Dermis blood vessel endothelial cell (primary cell): ENCODE data around the gene FRAS1. TPM values are rescaled to one million over a fixed set of nuclear protein-coding genes. Genes with fewer than 3 reads are reported as not detected.
"Not testable (repeated sequence)": the region's sequence is repeated elsewhere in the genome, so short reads cannot be mapped to it uniquely, and the experiment has no call there.

Source experiments
- DNase-seq: peaks from one replicate; pipeline ENCODE4 v3.0.0; 2010
- total RNA-seq: library from RNA; depleted of rRNA; stranded (reverse); fragments of >200 nt; gene quantifications from 2 replicates; pipeline ENCODE4 v1.2.3, GENCODE V29; 2014

Gene FRAS1
- total RNA-seq, 1 donor from 2014 or later, result 0.85 TPM

DNA sequence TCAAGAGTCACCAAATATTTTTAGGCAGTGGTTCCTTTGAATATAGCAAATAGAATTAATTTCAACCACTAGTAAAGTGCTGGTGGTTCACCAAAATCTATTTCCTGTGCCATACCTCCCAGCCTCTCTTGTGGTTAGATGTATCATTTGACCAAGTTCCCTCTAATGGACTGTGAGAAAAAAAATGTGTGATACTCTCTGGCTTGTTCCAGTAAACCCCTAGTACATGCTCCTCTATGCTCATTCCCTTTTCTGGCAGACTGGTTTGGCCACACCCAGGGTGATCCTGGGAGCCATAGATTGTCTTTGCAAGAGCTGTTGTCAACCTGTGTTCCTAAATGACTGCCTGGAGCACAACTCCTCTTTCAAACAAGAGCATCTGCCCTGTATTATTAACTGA lies 109.5 kb downstream of the FRAS1 start:
- no peak for DNase-seq

DNA sequence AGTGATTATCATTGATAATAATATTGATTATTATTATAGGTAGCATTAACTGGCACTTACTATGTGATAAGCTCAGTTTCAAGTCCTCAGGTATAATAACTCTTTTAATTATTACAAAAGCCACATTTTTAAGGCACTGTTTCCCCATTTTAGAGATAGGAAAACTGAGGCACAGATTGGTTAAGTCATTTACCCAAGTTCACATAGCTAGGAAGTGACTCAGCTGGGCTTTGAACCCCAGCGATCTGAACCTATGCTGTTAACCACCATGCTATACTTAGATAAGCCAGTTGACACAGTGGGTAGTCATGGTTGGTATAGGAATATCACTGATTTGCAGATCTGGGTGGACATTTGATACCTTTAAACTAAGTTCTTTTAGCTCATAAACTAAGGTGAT lies 110.4 kb downstream of the FRAS1 start:
- DNase-seq, result no peak

DNA sequence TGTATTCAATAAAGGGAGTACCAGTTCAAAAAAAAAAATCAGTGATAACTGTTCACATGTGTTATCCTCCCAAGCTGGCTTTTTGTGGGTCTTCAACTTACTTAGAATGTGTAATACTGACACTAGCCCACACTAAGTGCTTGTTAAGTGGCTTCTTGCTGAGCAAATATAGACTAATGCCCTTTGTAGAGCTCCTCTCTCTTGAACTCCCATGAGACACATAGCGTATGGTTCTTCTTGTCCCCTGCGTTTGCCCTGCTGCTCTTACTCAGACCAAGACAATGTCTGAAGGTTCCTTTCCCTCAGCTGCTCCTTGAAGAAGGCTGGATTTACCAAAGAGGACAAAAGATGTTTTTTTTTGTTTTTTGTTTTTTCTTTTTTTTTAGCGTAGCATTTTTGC lies 110.9 kb downstream of the FRAS1 start:
- DNase-seq, result no peak

DNA sequence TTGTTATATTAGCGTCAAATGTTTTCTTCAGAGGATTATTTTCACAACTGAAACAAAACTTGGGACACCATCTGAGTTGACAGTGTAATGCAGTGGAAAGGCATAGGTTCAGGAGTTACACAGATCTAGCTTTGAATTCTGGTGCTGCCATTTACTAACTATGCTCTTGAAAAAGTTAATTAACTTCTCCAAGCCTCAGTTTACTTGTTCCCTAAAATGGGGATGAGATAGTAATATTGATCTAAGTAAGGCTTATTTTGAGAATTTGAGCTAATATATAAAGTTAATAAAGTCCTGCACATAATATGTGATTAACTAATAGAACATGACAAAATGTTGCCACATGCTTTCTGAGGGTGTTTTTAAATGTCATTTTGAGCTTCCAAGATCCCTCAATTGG lies 112.6 kb downstream of the FRAS1 start:
- DNase-seq, result no peak

DNA sequence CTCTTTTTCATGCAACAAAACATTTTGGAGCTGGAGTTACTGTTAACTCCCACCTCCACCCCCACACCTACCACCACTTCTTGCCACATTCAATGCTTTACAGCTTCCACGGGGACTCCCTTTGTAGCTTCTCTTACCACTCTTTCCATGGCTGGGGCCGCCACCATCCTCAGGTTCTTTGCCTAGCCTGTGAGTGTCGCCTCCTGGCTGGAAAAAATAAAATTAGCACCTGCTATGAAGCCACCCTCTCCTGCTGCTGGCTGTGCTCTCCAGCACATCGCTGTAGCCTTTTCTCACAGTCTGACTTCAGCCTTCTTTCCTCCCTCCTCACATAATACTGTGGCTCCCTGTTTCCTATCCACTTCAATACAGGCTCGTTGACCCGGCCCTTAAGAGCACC lies 114.4 kb downstream of the FRAS1 start:
- no peak for DNase-seq

DNA sequence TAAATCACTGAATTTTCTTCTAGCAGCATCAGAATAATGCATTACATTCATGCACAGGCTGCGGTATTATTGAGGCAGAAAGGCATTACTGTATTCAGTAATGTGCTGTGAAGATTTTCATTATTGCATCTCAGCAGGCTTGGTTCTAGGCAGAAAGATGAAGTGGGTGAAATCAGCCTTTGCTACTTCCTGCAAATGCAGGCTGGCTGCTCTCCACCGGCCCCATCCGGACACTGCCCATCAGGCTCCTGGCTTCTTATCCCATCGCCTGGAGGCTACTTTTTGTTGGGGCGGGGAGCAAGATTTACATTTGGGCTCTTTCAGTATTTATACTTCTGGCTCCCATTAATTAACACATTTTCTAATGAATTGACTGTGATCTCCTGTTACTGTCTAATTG lies 117.8 kb downstream of the FRAS1 start:
- no peak for DNase-seq

DNA sequence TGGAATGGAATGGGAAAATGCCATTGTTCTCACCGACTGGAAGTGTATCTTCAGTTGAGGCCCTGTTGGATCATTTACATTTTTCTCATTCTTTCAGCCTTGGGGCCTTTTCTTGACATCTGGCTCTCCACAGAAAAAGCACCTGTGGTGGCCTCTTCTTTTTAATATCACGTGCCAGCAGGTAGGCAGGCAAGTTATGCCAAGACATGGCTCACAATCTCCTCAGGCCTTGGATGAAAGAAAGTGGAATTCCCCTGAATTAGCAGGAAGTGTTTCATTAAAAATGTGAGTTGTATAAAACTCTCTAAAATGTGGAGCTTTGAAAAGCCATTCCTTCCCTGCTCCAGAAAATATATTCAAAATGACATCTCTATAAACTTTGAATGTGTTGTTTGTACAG lies 122.1 kb downstream of the FRAS1 start:
- DNase-seq, result no peak

DNA sequence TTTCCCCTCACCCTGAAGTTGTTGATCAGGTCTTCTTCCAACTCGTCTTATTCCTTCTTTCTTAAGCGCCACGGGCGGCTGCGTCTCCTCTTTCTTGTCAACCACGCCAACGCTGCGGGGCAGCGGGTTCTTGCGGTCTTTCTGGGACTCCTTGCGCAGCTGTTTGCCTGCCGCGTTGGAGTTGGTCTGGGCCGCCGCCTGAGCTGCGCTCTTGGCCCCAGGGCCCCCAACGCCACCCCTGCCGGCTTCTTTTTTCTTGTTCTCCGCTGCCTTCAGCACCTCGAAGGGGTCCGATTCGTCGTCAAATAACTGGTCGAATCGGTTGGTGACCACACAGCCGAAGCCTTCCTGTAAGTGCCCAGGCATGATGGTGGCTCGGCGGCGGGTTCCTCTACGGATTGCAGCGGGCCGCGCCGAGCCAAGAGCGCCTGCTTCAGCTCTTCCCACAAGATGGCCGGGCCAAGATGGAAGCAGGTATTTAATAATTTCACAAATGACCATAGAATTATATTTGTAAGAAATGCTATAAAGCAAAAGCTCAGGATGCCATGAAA lies 124.6 kb downstream of the FRAS1 start:
- not testable (repeated sequence) for DNase-seq

DNA sequence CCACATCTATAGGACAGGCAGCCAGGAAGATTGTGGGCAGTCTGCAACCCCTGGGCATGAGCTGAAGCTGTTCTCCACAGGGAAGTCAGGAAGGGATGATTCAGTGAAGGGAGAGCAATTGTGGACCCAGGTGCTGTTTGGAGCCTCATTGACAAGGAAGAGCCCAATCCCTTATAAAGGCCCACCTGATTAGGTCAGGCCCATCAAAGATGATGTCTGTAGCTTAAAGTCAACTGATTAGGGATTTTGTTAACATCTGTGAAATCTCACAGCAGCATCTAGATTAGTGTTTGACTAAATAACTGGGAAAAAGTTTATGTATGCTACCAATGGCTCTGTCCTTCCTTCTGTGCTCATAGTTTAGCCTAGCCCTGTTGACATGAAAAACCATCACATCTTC lies 127.5 kb downstream of the FRAS1 start:
- no peak for DNase-seq

DNA sequence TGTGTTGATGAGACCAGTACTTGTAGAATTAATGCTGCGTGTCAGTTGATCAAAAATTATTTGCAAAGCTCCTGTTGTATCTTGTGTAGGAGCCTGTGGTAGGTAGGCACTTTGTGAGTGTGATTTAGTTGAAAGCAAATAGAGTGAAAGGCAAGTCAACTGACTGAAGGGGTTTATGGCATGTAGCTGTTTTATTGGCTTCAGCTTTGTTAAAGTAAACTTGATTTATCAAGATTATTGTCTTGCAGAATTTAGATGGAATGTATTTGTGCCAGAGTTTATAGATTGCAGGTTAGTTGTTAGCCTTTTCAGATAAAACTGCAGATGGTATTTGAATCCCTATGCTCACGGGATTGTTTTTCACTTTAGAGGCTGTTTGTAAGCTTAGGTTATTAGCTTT lies 128.0 kb downstream of the FRAS1 start:
- no peak for DNase-seq

DNA sequence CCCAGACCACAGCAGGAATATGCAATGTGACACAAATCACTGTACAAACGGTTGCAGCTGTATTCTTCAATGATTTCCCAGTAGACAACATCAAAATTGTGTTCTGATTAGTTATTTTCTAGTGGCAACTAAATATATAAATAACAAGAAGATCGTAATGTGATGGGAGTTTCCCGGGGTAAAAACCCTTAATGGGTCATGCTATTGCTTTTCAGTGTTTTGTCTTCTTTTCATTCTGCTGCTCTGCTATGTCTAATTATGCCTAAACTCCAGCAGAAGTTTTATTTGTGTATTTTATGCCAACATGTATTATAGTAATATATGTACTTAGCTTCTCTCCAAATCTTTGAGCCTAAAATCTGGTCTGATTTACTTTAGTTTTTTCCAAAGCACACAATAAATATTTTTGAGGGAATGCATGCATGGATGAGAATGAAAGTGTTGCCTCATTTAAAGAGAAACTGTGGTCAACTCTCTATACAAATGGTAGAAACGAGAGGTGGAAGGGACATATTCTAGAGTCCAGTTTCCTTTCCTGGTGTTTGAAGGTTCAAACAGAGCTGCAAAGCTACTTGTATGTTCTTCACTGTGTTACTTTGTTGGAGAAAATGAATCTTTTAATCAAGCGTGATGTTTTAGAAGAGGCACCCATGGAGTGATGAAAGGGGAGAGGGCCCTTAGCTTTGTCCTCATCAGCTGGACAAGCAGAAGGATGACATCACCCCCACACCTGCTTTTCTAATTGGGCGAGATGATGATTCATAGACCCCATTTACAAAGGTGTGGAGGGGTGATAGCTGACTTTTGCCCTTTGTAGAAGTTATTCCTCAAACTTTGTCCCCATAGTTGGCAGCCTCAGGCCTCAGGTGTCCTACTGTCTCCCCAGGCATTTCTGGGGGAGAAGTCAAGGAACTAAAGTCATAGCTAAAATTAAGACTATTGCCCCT lies 129.7 kb downstream of the FRAS1 start:
- DNase-seq, result no peak

DNA sequence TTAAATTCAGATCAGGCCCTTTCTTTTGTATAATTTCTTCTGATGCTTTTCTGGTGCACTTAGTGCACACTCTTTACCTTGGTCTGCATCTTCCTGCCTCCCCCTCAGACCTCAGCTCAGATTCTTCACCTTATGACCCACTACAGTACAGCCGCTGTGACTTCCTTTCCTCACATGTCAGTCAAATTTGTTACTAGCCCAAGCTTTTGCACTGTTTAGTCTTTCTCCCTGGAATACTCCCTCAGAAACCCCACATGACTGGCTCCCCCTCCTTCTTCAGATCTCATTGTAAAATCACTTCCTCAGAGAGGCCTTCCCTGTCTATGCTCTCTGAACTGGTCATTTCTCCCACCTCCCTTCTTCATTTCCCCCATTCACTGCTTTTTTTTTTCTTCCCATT lies 132.9 kb downstream of the FRAS1 start:
- DNase-seq, result no peak

DNA sequence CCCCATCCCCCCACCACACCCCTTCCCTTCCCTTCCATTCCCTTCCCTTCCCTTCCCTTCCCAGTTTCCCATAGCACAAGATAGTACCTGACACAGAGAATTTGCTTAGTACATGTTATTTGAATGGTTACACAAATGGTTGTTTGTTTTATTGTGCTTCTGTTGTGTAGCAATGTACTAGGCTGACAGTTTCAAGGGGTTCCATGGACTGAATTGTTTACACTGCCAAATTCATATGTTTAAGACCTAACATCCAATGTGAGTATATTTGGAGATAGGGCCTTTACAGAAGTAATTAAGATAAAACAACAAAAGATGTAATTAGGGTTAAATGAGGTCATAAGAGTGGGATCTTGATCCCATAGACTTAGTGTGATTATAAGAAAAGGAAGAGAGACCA lies 133.5 kb downstream of the FRAS1 start:
- no peak for DNase-seq

DNA sequence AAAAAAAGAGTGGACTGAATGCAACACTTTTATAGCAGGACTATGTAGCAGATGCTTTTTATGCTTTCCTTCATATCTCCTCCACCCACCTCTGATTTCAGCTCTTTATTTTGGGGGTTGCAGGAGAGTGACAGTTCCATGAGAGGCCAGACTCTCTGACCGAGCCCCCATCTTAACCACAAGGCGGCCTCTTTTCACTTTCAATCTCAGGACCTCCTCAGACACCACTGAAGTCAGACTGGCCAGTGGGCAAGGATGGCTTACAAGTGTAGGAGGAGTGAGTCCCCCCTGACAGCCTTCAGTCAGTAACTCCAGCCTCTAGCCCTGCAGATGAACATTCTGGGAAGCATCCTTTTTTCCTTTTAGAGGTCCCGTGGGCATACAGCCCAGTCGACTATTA lies 140.8 kb downstream of the FRAS1 start:
- no peak for DNase-seq

DNA sequence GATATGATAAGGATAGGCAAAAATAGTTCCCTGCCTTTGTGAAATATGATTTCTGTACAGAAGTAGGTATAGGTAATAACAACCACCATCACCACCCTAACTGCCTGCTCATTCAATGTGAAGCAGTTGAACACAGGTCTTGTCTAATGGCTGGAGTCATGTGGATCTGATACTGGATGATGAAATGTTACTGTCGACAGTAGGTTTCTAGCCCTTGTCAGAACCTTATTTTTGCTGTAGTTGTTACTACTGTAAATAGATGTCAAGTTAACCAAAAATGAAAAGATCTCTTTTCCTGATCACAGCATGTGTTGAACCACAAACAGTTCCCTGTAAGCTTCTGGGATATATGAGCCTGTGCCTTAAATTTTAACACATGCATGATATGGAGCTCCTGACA lies 142.9 kb downstream of the FRAS1 start:
- DNase-seq, result no peak

DNA sequence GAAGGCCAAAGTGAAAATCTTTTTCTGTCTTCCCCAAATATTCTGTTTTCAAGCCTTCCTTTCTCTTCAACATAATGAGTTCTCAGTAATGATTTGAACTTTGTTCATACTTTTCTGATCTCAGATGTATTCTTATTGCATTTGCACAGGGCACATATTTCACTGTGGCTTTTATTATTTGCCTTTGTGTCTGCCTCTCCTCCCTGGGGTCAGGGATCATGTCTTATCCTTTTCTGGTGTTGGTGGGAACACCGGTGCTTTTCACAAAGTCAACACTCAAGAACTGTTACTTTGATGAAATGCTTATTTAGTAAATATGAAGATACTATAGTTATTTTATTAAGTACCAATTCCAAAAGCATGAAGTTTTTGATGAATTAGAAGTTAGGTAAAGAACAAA lies 143.8 kb downstream of the FRAS1 start:
- no peak for DNase-seq

DNA sequence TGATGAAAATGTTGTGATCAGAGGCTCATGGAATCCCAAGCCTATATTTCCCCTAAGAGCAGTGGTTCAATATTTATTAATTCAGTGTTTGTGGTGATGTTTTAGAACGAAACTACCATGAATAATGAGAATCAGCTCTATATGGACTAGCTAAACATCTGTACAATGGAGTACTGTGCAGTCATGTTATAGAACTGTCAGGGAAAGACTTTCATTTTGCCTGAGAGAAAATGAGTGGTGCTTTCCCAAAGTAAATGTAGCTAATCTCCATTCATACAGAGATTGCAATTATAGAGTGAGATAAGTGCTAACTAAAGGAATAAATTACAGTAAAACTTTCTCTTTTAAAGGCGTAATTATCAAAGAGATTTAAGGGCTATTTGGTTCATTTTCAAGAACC lies 147.1 kb downstream of the FRAS1 start:
- no peak for DNase-seq

DNA sequence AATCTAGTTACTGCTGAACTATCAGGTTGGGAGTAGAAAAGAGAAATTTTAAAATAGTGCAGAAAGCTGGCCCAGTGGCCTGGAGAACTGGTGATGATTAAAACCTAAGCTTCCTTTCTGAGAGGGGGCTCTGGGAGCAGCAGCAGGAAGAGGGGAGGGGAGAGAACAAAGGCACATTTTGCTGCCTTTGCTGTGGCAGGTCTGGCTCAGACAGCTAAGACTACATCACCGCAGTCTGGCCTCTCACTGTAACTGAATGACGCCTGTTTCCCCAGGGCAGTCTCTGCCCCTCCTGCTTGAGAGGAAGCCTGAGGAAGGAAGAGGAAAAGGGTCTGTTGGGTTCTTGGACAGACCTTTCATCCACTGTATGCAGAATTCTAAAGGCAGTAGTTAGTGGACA lies 148.5 kb downstream of the FRAS1 start:
- DNase-seq, result no peak

DNA sequence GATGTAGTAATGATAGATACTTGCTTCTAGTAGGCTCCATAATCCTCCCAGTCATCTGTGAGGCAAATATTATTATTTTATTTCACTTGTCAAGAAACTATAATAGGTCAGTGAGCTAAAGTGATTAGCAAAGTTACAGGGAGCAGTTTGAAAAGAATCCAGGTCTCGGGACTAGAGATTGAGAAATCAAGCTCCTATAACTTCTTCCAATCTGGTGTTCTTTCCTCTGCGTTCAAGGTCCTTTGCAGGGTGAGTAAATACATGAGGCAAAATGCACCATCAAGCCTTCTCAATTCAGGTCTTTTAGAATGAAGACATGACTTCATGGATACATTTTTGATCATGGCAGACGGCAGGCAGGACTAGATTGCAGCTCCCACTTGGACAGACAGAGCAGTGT lies 150.4 kb downstream of the FRAS1 start:
- no peak for DNase-seq

DNA sequence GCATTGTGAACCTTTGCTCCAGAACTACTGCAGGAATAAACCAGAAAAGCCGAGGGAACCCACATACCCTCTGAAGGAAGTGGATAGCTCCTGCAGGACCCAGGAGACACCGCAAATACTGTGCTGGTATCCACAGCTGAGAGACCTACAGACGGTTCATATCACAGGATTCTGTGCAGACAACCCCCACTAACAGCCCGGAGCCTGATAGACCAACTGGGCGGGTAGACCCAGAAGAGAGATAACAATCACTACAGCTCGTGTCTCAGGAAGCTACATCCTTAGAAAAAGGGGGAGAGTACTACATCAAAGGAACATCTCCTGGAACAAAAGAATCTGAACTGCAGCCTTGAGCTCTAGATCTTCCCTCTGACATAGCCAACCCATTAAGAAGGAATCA lies 150.8 kb downstream of the FRAS1 start:
- DNase-seq, result no peak

DNA sequence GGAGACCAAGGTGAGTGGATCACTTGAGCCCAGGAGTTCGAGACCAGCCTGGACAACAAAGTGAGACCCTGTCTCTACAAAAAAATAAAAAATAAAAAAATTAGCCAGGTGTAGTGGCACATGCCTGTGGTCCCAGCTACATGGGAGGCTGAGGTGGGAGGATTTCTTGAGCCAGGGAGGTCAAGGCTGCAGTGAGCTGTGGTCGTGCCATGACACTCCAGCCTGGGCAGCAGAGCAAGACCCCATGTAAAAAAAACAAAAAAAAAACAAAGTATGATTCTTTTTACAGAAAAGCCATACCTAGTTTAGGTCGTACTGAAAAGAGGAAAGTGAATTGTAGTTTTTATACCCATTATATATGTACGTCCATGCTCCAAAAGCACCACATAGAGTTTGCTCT lies 151.8 kb downstream of the FRAS1 start:
- DNase-seq, result not testable (repeated sequence)

DNA sequence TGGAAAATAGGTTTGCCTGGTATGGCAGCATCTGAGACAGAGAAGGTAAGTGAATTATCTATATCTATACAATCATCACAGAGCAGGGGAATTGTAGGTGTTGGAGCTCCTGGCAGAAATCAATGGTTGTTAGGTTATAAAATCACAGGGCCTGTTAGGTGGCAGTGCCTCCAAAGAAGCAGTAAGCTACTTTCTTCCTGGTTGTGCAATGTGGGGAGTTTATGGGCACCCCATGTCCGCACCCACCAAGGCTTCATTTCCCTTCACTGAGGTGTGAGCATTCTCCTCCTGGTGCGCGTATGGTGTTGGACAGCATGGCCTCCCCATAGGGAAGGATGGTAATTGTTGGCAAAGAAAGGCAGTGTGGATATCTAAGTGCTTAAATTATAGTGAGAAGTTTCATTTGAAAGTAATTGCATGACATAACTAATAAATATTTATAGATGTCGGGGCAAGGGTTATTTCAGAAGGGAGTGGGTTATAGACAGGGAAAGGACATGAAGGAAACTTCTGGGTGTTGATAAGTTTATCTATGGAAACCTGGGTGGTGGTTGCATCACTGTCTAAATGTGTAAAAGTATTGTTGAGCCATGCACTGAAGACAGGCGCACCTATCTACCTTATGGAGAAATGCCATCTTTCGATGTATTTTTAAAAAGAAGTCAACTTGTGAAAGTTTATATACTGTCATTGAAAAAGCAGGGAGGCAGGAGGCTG lies 153.7 kb downstream of the FRAS1 start:
- no peak for DNase-seq

DNA sequence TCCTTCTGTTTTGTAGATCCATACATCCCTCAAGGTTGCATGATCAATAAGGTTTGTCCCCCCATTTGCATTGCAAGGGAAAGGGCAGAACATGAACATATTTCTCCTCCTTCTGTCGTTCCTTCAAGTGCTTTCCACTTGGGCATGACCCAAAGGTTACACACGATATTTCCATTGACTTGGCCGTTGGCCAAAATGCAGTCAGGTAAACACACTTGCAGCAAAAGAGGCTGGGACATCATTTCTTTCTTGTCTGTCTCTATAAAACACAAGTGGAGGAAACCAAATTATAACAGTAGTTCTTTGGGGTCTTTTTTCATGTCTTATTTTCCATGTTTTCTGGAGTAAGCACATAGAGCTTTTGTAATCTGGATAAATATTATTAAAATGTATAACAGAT lies 156.1 kb downstream of the FRAS1 start:
- no peak for DNase-seq

DNA sequence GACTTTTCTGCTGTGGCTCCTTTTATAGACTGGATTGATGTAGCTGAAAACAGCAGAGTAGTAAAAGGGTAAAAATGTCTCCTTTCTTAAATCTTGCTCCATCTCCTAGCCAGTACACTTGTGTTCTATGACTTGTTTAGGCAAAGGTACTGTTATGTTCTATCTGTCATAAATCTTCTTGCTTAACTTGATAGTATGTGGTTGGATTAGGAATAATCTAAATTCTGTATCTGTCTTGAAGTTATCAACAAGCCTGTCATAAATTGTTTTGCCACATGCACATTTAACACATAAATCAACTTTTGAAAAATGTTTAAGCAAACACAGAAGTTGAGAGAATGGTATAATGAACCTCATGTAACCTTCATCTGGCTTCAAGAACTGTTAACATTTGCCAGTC lies 157.0 kb downstream of the FRAS1 start:
- DNase-seq, result no peak
